GM23338 (cell line): ENCODE results near the gene ASPHD1. TPM values are rescaled to one million over a fixed set of nuclear protein-coding genes. Genes with fewer than 3 reads are reported as not detected.
A peak's percentile ranks its signal among the peaks of the same experiment; 100 is the strongest.

Experiments
- ATAC-seq: fragments of 200-7000 bp; cut with Tn5 transposase; 3 replicates; pipeline ENCODE4 v1.9.1; 2020
- DNase-seq: peaks from one replicate; pipeline ENCODE4 v3.0.0-alpha.2; 2015; ENCODE audit warnings: low spot score
- H2AFZ ChIP-seq: fragments of 200-600 bp; sonication (generic); 2 replicates; pipeline ENCODE4 v1.8.0; 2016; ENCODE audit warnings: antibody characterized with exemption, mild to moderate bottlenecking, moderate library complexity
- H3F3A ChIP-seq: fragments of 200-600 bp; sonication (generic); replicated peaks from 2 replicates; pipeline ENCODE4 v1.8.0; 2017; ENCODE audit warnings: antibody characterized with exemption, mixed run types, low read depth
- H3K27ac ChIP-seq: fragments of 200-600 bp; sonication (generic); 2 replicates; pipeline ENCODE4 v1.6.1; 2016; ENCODE audit warnings: low read depth
- H3K27me3 ChIP-seq: fragments of 200-600 bp; sonication (generic); 2 replicates; pipeline ENCODE4 v1.8.0; 2016; ENCODE audit warnings: mild to moderate bottlenecking, mixed run types, moderate library complexity; ENCODE audit not compliant: insufficient read depth
- H3K36me3 ChIP-seq: fragments of 200-600 bp; sonication (generic); 2 replicates; pipeline ENCODE4 v1.8.0; 2016; ENCODE audit warnings: mild to moderate bottlenecking; ENCODE audit not compliant: insufficient read depth
- H3K4me1 ChIP-seq: fragments of 200-600 bp; sonication (generic); 2 replicates; pipeline ENCODE4 v1.8.0; 2016; ENCODE audit warnings: mild to moderate bottlenecking, moderate library complexity; ENCODE audit not compliant: insufficient read depth
- H3K4me2 ChIP-seq: fragments of 200-600 bp; sonication (generic); 2 replicates; pipeline ENCODE4 v1.7.1; 2017; ENCODE audit warnings: mixed run types
- H3K4me3 ChIP-seq: fragments of 200-600 bp; sonication (generic); 2 replicates; pipeline ENCODE4 v1.6.1; 2016; ENCODE audit warnings: mixed run types
- H3K79me2 ChIP-seq: fragments of 200-600 bp; sonication (generic); replicated peaks from 2 replicates; pipeline ENCODE4 v1.8.0; 2017; ENCODE audit warnings: mild to moderate bottlenecking; ENCODE audit not compliant: insufficient read depth
- H3K9me2 ChIP-seq: fragments of 200-600 bp; sonication (generic); 2 replicates; pipeline ENCODE4 v1.8.0; 2017; ENCODE audit not compliant: insufficient read depth
- H4K20me1 ChIP-seq: fragments of 200-600 bp; sonication (generic); replicated peaks from 2 replicates; pipeline ENCODE4 v1.8.0; 2017; ENCODE audit warnings: mild to moderate bottlenecking; ENCODE audit not compliant: insufficient read depth
- H3K27ac Mint-ChIP-seq: 2 replicates; pipeline ENCODE4 v1.8.0; 2020; ENCODE audit warnings: inconsistent platforms, mild to moderate bottlenecking, moderate library complexity, mixed read lengths
- H3K27me3 Mint-ChIP-seq: 3 replicates; pipeline ENCODE4 v1.8.0; 2022; ENCODE audit warnings: low read depth, mild to moderate bottlenecking, moderate library complexity, mixed read lengths, inconsistent platforms; ENCODE audit not compliant: insufficient read depth, poor library complexity
- H3K36me3 Mint-ChIP-seq: 3 replicates; pipeline ENCODE4 v1.8.0; 2021; ENCODE audit warnings: low read depth, mild to moderate bottlenecking, inconsistent platforms, moderate library complexity, mixed read lengths
- H3K4me1 Mint-ChIP-seq: 3 replicates; pipeline ENCODE4 v1.8.0; 2020; ENCODE audit warnings: mild to moderate bottlenecking, inconsistent platforms, mixed read lengths
- H3K4me3 Mint-ChIP-seq: 3 replicates; pipeline ENCODE4 v1.8.0; 2021; ENCODE audit warnings: moderate library complexity, mild to moderate bottlenecking, inconsistent platforms, mixed read lengths
- H3K9me3 Mint-ChIP-seq: 3 replicates; pipeline ENCODE4 v1.8.0; 2020; ENCODE audit warnings: moderate library complexity, mild to moderate bottlenecking, inconsistent platforms, mixed read lengths
- CREB1 ChIP-seq: fragments of 250-450 bp; sonication (Bioruptor Pico); IDR thresholded peaks from 2 replicates; pipeline ENCODE4 v1.5.0; 2020; ENCODE audit warnings: low read depth, mild to moderate bottlenecking, moderate library complexity
- EZH2 ChIP-seq: fragments of 200-600 bp; sonication (generic); IDR thresholded peaks from one replicate; pipeline ENCODE4 v1.8.0; 2017; ENCODE audit warnings: antibody characterized with exemption, mild to moderate bottlenecking, low read depth; ENCODE audit not compliant: unreplicated experiment
- EZH2phosphoT487 ChIP-seq: fragments of 200-600 bp; sonication (generic); IDR thresholded peaks from one replicate; pipeline ENCODE4 v1.8.1; 2018; ENCODE audit warnings: antibody characterized with exemption; ENCODE audit not compliant: unreplicated experiment
- JUNB ChIP-seq: IDR thresholded peaks from one replicate; pipeline ENCODE4 v1.6.1; 2016; ENCODE audit warnings: antibody characterized with exemption; ENCODE audit not compliant: unreplicated experiment
- NANOG ChIP-seq: IDR thresholded peaks from 2 replicates; pipeline ENCODE4 v1.6.1; 2016; ENCODE audit warnings: antibody characterized with exemption, borderline replicate concordance
- POLR2AphosphoS5 ChIP-seq: IDR thresholded peaks from 2 replicates; pipeline ENCODE4 v1.6.1; 2016; ENCODE audit warnings: antibody characterized with exemption, low read depth
- STAT1 ChIP-seq: IDR thresholded peaks from one replicate; pipeline ENCODE4 v1.6.1; 2016; ENCODE audit warnings: antibody characterized with exemption; ENCODE audit not compliant: unreplicated experiment
- ZNF114 ChIP-seq: fragments of 250-450 bp; sonication (Bioruptor Pico); IDR thresholded peaks from 2 replicates; pipeline ENCODE4 v1.5.0; 2020; ENCODE audit warnings: mild to moderate bottlenecking, moderate library complexity
- ZNF331 ChIP-seq: fragments of 250-450 bp; sonication (Bioruptor Pico); IDR thresholded peaks from 2 replicates; pipeline ENCODE4 v1.5.0; 2020; ENCODE audit warnings: low read depth, mild to moderate bottlenecking, moderate library complexity
- polyA plus RNA-seq: library from polyadenylated mRNA; unstranded; fragments of >200 nt; fragmentation: Nextera tagmentation; extraction: Ambion mirVana; gene quantifications from 2 replicates; pipeline ENCODE4 v1.2.1, GENCODE V29; 2016
- total RNA-seq: library from RNA; depleted of rRNA; stranded (reverse); fragments of >200 nt; shearing (Covaris generic); gene quantifications from 2 replicates; pipeline ENCODE4 v1.2.3, GENCODE V29; 2014
- TF ChIP-seq, protein P1 (sequence below), 2 experiments: fragments of 200-600 bp in 1 of 2; sonication (generic) in 1 of 2; conservative IDR thresholded peaks; 2 replicates each; pipeline versions ENCODE4 v1.5.1 to v1.6.1; 2016 to 2017; ENCODE audit warnings: antibody characterized with exemption in 2 of 2, low read depth in 2 of 2, mild to moderate bottlenecking in 2 of 2, moderate library complexity in 1 of 2
- TF ChIP-seq, protein P2 (sequence below): IDR thresholded peaks from one replicate; pipeline ENCODE4 v1.6.1; 2018; ENCODE audit warnings: antibody characterized with exemption; ENCODE audit not compliant: unreplicated experiment

Gene ASPHD1
- total and polyA plus RNA-seq, 2 experiments from 2014 or later = 15.5 to 20.6 TPM

DNA sequence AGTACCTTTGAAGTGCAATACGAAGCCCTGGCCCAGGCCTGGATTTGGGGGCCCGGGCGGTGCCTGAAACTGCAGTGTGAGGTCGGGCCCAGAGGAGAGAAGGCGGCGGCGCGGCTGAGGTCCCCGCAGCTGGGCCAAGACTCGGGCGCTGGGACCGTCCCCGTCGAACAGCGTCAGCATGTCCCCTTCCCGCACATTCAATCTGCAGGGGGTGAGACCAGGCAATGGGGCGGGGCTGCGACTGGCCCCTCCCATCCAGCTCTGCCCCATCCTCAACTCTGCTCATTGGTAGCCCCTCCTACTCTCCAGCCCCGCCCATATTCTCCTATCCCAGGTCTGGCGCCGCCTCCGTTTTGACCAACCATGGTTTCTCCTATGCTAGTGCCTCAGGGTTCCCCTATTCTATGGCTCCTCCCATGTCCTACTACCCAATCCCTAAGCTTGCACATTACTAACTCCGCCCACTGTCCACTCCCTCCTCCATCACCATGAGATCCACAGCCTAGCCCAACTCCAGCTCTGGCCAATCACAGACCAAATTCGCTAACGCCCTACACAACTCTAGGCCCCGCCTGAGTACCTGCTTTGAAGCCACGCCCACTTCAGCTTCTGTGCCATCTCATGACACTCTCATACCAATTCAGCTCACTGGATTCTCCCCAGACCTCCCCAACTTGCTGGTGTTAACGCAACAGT is 22.9 kb upstream of the ASPHD1 start:
- Histone ChIP-seq H3K4me3 (peak overlapping the region; percentile 54), H3K79me2 (no peaks in the 10 kb centered on the region), H2AFZ (peak overlapping the region; percentile 35), H3K9me2 (no peaks in the 10 kb centered on the region), H3K27me3 (no peaks in the 10 kb centered on the region), H3K4me2 (peak overlapping the region; percentile 90), H3K36me3 (no peaks in the 10 kb centered on the region; the same call in 1 of the 2 replicates), H3K4me1 (peaks cover 4% of the 10 kb centered on the region), H4K20me1 (no peaks in the 10 kb centered on the region; the same call in 1 of the 2 replicates), H3F3A (peaks cover 6% of the 10 kb centered on the region; the same call in 1 of the 2 replicates), H3K27ac (0 out of 2 replicates have a peak overlapping the region, but pooled peaks have one; percentile 80)
- H3K27me3 Mint-ChIP-seq = peaks cover 12% of the 10 kb centered on the region
- peak overlapping the region; percentile 90 for H3K27ac Mint-ChIP-seq
- H3K36me3 Mint-ChIP-seq = 0 out of 3 replicates have a peak, but pooled peaks cover 8% of the 10 kb centered on the region
- peak; percentile 100 for DNase-seq
- ATAC-seq = peak; percentile 93
- peak overlapping the region; percentile 81 for H3K4me3 Mint-ChIP-seq
- peak; percentile 71 for TF ChIP-seq CREB1
- TF ChIP-seq ZNF114 (CRISPR knock-in tag) = no peak
- H3K9me3 Mint-ChIP-seq = no peaks in the 10 kb centered on the region; the same call in 1 of the 3 replicates
- H3K4me1 Mint-ChIP-seq = peaks cover 12% of the 10 kb centered on the region

DNA sequence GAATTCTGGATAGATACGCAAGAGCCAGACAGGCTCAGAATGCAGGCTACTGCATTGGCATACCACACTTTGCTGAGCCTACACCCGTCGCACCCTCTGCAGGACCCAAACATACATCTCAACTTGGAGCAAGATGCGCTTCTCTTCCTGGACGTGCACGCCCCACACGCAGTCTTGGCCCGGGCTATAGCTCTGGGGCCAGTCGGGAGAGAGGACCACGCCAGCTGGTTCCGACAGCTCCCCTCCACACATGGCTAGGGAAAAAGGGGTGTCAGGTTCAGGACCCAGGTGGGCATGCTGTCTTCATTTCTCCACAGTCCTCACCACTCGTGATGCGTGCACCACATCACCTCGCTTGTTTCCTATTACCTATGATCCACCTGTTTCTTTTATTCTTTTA is 22.1 kb upstream of the ASPHD1 start:
- peak overlapping the region; percentile 90 for H3K27ac Mint-ChIP-seq

More for the DNA sequence above, 22.1 kb upstream of the ASPHD1 start:
- ATAC-seq = no peak
- Histone ChIP-seq H3K79me2 (no peaks in the 10 kb centered on the region), H3K9me2 (no peaks in the 10 kb centered on the region), H3F3A (peaks cover 6% of the 10 kb centered on the region; the same call in 1 of the 2 replicates), H2AFZ (no peak overlapping the region), H3K4me2 (no peak overlapping the region), H3K27me3 (no peaks in the 10 kb centered on the region), H3K4me3 (no peak overlapping the region), H3K36me3 (no peaks in the 10 kb centered on the region; the same call in 1 of the 2 replicates), H4K20me1 (no peaks in the 10 kb centered on the region; the same call in 1 of the 2 replicates), H3K27ac (peak overlapping the region; percentile 80), H3K4me1 (peaks cover 4% of the 10 kb centered on the region)
- Mint-ChIP-seq H3K9me3 (no peaks in the 10 kb centered on the region; the same call in 1 of the 3 replicates), H3K4me3 (no peak overlapping the region), H3K27me3 (peaks cover 12% of the 10 kb centered on the region), H3K4me1 (peaks cover 12% of the 10 kb centered on the region), H3K36me3 (peaks cover 12% of the 10 kb centered on the region; the same call in 1 of the 3 replicates)
- no peak for DNase-seq
- TF ChIP-seq POLR2AphosphoS5 = no peak
- TF ChIP-seq EZH2phosphoT487 = no peak
- TF ChIP-seq STAT1 = no peak
- TF ChIP-seq, protein P1, sequence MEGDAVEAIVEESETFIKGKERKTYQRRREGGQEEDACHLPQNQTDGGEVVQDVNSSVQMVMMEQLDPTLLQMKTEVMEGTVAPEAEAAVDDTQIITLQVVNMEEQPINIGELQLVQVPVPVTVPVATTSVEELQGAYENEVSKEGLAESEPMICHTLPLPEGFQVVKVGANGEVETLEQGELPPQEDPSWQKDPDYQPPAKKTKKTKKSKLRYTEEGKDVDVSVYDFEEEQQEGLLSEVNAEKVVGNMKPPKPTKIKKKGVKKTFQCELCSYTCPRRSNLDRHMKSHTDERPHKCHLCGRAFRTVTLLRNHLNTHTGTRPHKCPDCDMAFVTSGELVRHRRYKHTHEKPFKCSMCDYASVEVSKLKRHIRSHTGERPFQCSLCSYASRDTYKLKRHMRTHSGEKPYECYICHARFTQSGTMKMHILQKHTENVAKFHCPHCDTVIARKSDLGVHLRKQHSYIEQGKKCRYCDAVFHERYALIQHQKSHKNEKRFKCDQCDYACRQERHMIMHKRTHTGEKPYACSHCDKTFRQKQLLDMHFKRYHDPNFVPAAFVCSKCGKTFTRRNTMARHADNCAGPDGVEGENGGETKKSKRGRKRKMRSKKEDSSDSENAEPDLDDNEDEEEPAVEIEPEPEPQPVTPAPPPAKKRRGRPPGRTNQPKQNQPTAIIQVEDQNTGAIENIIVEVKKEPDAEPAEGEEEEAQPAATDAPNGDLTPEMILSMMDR (conservative IDR thresholded peaks at IDR 0.05; ENCODE audit: low read depth in 2 of 2) = no peak
- no peak for TF ChIP-seq ZNF331 (CRISPR knock-in tag)
- TF ChIP-seq EZH2 = no peak
- no peak for TF ChIP-seq JUNB
- TF ChIP-seq, protein P2, sequence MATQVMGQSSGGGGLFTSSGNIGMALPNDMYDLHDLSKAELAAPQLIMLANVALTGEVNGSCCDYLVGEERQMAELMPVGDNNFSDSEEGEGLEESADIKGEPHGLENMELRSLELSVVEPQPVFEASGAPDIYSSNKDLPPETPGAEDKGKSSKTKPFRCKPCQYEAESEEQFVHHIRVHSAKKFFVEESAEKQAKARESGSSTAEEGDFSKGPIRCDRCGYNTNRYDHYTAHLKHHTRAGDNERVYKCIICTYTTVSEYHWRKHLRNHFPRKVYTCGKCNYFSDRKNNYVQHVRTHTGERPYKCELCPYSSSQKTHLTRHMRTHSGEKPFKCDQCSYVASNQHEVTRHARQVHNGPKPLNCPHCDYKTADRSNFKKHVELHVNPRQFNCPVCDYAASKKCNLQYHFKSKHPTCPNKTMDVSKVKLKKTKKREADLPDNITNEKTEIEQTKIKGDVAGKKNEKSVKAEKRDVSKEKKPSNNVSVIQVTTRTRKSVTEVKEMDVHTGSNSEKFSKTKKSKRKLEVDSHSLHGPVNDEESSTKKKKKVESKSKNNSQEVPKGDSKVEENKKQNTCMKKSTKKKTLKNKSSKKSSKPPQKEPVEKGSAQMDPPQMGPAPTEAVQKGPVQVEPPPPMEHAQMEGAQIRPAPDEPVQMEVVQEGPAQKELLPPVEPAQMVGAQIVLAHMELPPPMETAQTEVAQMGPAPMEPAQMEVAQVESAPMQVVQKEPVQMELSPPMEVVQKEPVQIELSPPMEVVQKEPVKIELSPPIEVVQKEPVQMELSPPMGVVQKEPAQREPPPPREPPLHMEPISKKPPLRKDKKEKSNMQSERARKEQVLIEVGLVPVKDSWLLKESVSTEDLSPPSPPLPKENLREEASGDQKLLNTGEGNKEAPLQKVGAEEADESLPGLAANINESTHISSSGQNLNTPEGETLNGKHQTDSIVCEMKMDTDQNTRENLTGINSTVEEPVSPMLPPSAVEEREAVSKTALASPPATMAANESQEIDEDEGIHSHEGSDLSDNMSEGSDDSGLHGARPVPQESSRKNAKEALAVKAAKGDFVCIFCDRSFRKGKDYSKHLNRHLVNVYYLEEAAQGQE = no peak
- TF ChIP-seq NANOG = no peak
